ENCODE data around the gene LARGE2.

GRCh38 chr11:45918962-45919675, 3.3 kb upstream of the LARGE2 start:
- TF ChIP-seq EZH2phosphoT487 (IDR thresholded peaks at IDR 0.05; ENCODE audit: insufficient read depth, low read depth): no peak
- no peak for TF ChIP-seq EZH2 (IDR thresholded peaks at IDR 0.05; ENCODE audit: insufficient read depth, poor library complexity, severe bottlenecking)

Data from GM23248 (cell line).